GM15510 (cell line): ENCODE measurements around the gene OPALIN.

Experiments used
- POLR2A ChIP-seq: IDR thresholded peaks from 3 replicates; pipeline ENCODE4 v1.6.1; 2011; ENCODE audit warnings: borderline replicate concordance; ENCODE audit not compliant: insufficient read length; ENCODE audit errors: extremely low read depth

OPALIN gene

DNA sequence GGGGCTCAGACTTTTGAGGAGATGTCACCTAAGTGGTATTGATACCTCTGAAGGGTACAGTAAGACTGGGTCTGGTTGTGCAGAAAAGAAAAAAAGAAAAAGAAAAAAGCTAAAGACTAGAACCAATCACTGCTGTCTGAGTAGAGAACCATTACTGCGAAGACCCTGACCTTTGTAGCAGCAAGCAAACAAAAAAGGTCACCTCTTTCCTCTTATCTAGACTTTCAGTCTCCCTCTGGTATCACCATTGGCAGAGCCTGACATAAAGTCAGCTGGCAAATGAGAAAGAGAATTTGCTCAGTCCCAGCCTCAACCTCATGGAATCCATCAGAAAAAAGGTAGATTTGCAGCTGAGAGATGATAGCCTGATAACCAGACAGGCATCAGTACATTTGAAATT, 57.2 kb downstream of the OPALIN start:
- no peak for TF ChIP-seq POLR2A

DNA sequence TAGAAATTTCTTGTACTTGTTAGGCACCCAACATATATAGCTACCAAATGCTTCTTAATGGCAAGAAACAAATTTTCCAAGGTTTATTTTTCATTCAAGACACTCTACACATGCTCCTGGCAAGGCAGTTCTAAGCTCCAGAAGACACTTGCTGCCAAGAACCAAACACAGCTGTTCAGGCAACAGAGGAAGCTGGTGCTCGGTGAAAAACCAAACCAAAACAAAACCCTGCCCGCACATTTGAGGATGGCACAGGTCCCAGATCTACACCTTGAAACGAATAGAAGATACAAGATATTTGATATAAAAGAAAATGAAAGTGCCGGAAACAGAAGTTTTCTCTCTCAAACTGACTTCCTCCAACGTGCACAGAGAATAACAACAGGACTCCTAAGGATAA, 59.4 kb downstream of the OPALIN start:
- TF ChIP-seq POLR2A: no peak

DNA sequence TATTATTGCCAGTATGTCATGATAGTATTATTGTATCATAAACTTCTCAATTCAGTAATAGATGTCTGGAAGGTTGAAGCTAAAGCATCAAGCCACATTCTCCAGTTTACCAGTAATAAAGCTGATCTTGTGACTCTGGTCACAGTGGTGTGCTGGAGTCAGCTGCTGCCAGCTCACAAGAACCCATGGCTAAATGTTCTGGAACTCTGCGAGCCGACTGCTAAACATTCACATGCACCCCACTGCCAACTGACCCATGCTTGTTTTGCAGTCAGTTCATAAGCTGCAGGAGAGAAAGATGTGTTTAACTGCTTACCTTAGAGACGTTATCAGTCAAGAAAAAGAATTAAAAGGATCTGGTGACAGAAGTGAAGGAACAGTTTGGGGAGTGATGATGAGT, 60.4 kb downstream of the OPALIN start:
- TF ChIP-seq POLR2A: no peak

DNA sequence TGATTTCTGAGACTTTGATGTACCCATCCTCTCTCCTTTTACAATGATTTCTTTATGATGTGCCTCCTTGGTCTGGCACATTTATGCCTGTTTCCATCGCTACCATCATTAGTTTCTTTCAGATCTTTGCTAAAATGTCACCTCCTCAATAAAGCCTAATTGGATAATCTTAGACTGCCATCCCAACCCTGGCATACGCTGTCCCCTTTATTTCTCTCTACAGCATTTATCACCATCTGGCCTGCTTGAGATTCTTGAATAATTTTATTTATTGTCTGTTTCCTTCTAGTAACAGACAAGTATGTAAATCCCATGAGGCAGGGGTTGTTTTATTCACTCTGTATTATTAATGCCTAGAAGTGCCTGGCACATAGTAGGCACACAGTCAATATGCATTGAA, 61.3 kb downstream of the OPALIN start:
- no peak for TF ChIP-seq POLR2A

DNA sequence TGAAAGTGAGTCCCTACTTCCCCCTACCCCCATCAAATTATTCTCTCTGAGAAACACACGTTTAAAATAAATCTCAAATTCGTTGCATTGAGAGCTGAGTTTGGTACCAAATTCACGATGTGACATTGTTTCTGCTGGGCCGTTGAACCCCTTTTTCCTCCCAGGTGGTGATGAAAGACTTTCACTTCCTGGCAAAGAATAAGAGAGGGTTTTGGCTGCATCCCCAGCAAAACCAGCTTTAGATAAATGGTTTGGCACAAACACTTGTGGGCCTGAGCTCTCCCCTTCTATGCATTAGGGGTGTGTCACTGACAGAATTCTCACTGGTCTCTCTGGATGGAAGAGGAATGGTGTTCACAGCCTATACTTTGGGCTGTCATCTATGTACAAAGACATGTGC, 63.3 kb downstream of the OPALIN start:
- no peak for TF ChIP-seq POLR2A
